GM19397 (cell line): Measurements from ENCODE around the gene SHBG.

ENCODE experiments used
- ATAC-seq: cut with Tn5 transposase; IDR thresholded peaks from one replicate; pipeline ENCODE4 v1.9.1; 2021; ENCODE audit warnings: mild to moderate bottlenecking, moderate library complexity; ENCODE audit not compliant: unreplicated experiment

SHBG gene

DNA sequence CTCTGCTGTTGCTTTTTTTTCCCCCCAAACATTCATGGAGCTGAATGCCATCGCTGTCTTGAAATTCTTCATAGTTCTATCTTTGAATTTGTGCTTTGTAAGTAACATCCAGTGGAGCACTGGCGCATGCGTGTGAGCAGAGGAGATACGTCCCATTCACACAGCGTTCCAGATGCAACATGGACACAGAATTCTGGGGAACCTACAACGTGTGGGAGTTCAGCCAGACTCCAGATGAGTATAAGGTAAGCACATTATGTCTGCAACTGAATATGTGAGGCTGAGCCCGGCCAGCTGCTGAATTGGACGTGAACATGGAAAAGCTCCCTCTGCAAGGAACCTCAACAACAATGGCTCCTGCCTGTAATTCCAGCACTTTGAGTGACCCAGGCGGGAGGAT, 16.5 kb downstream of the SHBG start:
- no peak for ATAC-seq

- no peak for ATAC-seq
Observed at GRCh38 chr17:7647018-7647417, 17.1 kb downstream of the SHBG start.

DNA sequence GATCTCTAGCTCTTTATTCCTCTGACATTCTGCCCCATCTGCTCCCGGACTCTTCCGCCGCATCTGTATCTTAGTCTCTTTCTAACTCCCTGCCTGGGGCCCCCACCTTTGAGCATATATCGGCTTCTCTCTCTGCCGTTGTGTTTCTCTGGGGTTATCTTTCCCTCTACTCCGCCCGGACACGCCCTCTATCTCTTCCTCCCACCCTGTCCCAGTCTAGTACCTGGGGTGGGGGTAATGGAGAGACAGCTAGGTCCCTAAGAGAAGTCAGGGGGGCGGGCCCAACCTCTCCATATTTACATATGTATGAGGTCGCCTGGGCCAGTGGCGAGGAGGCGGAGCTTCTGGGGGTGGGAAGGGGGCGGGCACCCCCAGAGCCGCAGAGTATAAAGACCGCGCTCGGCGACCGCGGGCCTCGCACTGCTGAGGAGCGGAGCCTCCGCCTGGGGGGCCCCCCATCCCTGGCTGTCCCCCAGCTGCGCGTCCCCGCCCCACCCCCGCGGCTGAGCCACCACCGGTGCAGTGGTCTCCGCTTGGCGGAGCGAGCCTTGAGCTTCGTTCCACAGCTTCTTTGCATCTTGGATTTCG, 20.7 kb downstream of the SHBG start, which contains the start of gene ATP1B2:
TSS of gene ATP1B2 (plus strand) at position 418 of the 588 bp plus-strand sequence. CDS start 593 bp downstream, outside the sequence.
- no peak for ATAC-seq

DNA sequence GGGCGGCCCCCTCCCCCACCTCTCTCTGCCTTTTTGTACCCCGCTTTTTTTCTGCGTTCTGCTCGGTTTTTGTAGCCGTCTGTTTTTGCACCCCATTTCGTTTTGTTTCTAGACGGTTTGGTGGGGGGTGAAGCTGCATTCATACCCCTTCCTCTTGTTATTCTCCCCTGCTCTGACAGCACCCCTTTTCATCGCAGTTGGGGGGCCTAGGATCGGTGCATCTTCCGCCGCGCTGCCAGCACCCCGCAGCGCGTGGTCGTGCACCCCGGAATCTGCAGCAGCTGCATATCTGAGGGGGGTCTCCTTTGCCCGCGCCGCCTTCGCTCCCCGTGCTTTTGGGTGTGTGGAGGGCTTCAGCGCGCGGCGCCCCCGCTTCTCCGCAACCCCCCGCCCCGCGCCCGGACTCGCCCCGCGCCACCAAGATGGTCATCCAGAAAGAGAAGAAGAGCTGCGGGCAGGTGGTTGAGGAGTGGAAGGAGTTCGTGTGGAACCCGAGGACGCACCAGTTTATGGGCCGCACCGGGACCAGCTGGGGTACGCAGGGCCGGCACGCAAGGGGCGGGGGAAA, 21.2 kb downstream of the SHBG start:
- no peak for ATAC-seq

GRCh38 chr17:7651665-7652387, 21.9 kb downstream of the SHBG start:
- no peak for ATAC-seq

DNA sequence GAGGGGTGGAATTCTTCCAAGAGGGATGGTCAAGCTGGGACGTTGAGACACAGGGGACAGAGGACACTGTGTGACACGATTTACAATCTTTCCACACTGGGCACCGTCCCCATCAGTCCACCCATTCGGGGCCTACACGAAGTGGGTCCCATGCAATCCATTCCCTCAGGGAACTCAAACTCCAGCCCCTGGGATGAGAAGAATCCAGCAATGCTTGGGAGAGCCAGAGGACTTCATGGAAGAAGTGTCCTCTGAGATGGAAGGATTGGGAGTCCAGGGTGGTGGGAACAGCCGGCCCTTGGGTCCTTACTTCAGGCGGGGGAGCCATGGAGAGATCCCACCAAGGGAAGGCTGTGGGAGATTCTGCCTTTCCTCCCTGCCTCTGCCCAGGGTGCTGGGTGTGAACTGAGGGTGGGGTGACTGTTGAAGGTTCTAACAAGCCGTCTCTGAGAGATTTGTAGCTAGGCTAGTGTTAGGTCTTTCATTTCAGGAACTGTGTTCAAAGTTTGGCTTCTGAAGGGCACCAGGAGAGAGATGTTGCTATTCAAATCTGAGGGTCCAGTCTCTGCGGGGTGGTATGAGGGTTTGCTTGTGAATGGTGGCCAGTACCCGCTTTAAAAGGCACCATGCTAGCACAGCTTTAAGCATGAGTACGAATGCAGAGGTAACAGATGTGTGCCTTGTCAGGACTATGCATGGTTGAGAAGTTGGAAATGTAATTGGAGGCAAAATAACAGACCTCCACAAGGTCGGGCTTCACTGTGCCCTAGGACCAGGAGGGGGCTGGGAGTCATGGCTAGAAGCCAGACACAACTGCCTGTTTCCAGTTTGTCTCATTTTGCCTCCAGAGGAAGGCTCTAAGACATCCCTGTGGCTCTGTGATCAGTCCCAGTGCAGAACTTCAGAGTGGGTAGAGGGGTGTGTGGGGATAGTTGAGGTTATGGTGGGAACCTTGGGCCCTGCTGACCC, 22.7 kb downstream of the SHBG start:
- ATAC-seq, result no peak

DNA sequence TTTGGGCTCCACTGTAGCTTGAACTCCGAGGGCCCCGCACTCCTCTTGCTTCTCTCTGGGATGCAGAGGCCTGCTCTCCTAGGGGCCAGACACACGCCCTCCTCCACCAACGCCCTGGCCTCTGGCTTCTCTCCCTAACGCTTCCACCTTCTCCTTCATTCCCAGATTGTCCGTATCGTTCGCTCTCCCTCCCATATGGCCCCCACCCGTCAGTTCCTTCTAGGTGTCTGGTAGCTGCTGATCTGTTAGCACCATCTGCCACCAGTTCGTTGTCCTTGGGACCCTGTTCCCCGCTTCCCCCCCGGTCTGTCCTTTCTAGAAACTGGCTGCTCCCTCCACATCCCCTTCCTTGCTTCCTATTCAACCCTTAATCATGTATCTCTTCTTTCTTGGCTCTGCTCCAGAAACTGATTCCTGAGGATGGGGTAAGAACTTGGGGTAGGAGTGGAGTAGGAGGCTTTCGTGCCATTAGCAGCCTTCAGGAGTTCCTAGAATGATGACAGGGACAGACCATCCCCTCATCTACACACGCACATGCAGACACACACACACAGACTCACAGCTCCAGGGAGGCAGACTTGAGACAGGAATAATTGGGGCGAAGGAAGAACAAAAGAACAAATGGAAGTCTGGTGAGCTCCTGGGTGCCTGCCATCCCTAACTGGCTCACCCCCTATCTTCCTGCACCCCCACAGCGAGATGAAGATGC, 25.1 kb downstream of the SHBG start:
- no peak for ATAC-seq

DNA sequence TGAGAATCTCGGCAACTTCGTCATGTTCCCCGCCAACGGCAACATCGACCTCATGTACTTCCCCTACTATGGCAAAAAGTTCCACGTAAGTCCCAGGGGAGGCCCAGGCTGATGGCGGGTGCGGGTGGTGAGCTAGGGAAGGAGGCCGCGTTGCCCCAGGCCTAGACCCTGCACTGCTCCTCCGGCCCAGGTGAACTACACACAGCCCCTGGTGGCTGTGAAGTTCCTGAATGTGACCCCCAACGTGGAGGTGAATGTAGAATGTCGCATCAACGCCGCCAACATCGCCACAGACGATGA, 25.6 kb downstream of the SHBG start:
- no peak for ATAC-seq

GRCh38 chr17:7656958-7657609, 27.1 kb downstream of the SHBG start:
- ATAC-seq, result no peak

DNA sequence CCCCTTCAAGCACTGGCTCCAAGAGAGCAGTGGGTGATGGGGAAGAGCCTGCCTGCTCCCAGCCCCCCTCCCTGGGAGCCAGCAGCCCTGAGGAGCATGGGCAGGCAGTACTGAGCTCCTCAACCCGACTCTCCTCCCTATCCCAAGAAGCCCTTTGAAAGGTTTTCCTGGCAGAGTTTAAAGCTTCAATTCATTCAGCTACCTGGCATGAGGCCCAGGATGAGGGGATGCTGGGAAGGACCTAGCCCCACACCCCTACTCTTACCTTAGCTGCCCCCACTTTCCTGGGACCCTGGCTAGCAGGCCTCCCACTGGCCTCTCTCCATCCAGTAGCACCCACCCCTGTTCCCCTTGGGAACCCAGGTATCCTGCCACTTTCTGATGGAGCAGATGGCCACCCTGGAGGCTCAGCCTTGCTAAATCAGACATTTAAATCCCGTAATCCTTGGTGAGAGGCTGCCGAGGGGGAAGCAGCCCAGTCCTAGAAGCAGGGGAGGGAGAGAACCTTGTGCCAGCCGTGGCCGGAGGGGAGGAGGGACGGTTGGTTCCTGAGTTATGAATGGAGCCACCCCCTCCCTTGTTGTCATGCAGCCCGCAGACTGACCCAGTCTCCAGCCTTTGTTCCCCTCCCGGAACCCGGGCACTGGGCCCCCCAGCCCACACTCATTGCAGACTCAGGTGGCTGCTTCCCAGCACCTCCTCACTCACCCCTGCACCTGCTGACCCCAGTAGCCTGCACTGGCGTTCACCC, 37.9 kb downstream of the SHBG start:
- ATAC-seq, result no peak

GRCh38 chr17:7668482-7668881, 38.5 kb downstream of the SHBG start:
- no peak for ATAC-seq

DNA sequence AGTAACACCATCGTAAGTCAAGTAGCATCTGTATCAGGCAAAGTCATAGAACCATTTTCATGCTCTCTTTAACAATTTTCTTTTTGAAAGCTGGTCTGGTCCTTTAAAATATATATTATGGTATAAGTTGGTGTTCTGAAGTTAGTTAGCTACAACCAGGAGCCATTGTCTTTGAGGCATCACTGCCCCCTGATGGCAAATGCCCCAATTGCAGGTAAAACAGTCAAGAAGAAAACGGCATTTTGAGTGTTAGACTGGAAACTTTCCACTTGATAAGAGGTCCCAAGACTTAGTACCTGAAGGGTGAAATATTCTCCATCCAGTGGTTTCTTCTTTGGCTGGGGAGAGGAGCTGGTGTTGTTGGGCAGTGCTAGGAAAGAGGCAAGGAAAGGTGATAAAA, 43.3 kb downstream of the SHBG start:
- ATAC-seq, result no peak

DNA sequence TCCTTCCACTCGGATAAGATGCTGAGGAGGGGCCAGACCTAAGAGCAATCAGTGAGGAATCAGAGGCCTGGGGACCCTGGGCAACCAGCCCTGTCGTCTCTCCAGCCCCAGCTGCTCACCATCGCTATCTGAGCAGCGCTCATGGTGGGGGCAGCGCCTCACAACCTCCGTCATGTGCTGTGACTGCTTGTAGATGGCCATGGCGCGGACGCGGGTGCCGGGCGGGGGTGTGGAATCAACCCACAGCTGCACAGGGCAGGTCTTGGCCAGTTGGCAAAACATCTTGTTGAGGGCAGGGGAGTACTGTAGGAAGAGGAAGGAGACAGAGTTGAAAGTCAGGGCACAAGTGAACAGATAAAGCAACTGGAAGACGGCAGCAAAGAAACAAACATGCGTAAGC, 45.0 kb downstream of the SHBG start:
- ATAC-seq, result no peak

GRCh38 chr17:7676533-7676932, 46.6 kb downstream of the SHBG start:
- no peak for ATAC-seq

DNA sequence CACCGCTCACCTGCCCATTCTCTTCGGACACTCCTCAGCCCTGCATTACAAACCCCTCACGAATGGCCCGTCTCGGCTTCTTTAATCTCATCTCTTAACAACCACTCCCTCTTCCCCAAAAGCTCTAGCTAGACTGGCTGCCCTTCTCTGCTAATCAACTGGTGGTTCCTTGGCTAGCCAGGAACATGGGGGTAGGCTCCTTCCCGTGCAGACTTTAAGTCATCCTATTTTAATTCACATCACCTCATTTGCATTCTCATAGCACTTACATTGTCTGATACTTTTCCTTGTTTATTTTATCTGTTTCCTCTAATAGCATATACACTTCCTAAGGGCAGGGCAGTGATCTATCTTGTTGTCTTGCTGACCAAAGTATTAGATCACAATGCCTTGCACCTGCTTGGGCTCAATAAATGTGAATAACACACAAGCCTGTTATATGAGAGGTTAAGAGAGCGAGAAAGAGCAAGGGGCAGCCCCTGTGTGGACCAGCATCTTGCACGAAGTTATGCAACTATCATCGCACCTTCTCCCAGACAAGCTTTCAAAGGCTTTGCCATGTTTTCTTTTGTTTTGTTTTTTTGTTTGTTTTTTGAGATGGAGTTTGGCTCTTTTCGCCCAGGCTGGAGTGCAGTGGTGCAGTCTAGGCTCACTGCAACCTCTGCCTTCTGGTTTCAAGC, 47.6 kb downstream of the SHBG start:
- no peak for ATAC-seq
